H9 (cell line): ENCODE data around the gene CELF6. TPM values are rescaled to one million over a fixed set of nuclear protein-coding genes. Genes with fewer than 3 reads are reported as not detected.

Source experiments
- DNase-seq: peaks from one replicate; pipeline ENCODE4 v3.0.0-alpha.2; 2017
- H2AFZ ChIP-seq: one replicate; pipeline ENCODE4 v1.6.1; 2013; ENCODE audit warnings: mild to moderate bottlenecking, low read length, control low read depth, moderate library complexity
- H2AK5ac ChIP-seq: 2 replicates; pipeline ENCODE4 v1.6.1; 2013; ENCODE audit warnings: low read length, control low read depth, mixed read lengths; ENCODE audit not compliant: insufficient read length
- H2BK120ac ChIP-seq: one replicate; pipeline ENCODE4 v1.6.1; 2013; ENCODE audit warnings: low read depth, mild to moderate bottlenecking, low read length, control low read depth, inconsistent platforms; ENCODE audit not compliant: poor library complexity, severe bottlenecking
- H2BK12ac ChIP-seq: 2 replicates; pipeline ENCODE4 v1.6.1; 2013; ENCODE audit warnings: low read length, control low read depth, mixed read lengths, low read depth; ENCODE audit not compliant: insufficient read length
- H2BK15ac ChIP-seq: 2 replicates; pipeline ENCODE4 v1.6.1; 2013; ENCODE audit warnings: low read depth, low read length, control low read depth
- H2BK20ac ChIP-seq: one replicate; pipeline ENCODE4 v1.6.1; 2013; ENCODE audit warnings: low read depth, mild to moderate bottlenecking, low read length, control low read depth, inconsistent platforms; ENCODE audit not compliant: poor library complexity, severe bottlenecking
- H2BK5ac ChIP-seq: 2 replicates; pipeline ENCODE4 v1.6.1; 2013; ENCODE audit warnings: low read length, control low read depth, mixed read lengths; ENCODE audit not compliant: insufficient read length
- H3K14ac ChIP-seq: 2 replicates; pipeline ENCODE4 v1.6.1; 2013; ENCODE audit warnings: low read length, control low read depth; ENCODE audit not compliant: insufficient read depth
- H3K18ac ChIP-seq: 2 replicates; pipeline ENCODE4 v1.6.1; 2013; ENCODE audit warnings: low read depth, mild to moderate bottlenecking, mixed read lengths, low read length, control low read depth; ENCODE audit not compliant: insufficient read length
- H3K23ac ChIP-seq: 2 replicates; pipeline ENCODE4 v1.6.1; 2013; ENCODE audit warnings: low read length, control low read depth, mixed read lengths, low read depth; ENCODE audit not compliant: insufficient read length
- H3K23me2 ChIP-seq: 2 replicates; pipeline ENCODE4 v1.6.1; 2013; ENCODE audit warnings: low read depth, mild to moderate bottlenecking, mixed read lengths, low read length, control low read depth; ENCODE audit not compliant: insufficient read length, poor library complexity, severe bottlenecking
- H3K27ac ChIP-seq: 2 replicates; pipeline ENCODE4 v1.5.1; 2013; ENCODE audit warnings: low read length, control low read depth, mixed read lengths, low read depth; ENCODE audit not compliant: insufficient read length
- H3K27me3 ChIP-seq: 2 replicates; pipeline ENCODE4 v1.6.1; 2013; ENCODE audit warnings: low read length, control low read depth, inconsistent platforms; ENCODE audit not compliant: insufficient read depth
- H3K4ac ChIP-seq: 2 replicates; pipeline ENCODE4 v1.6.1; 2013; ENCODE audit warnings: low read depth, mild to moderate bottlenecking, control low read depth, inconsistent platforms, low read length, moderate library complexity
- H3K4me1 ChIP-seq: 2 replicates; pipeline ENCODE4 v1.6.1; 2013; ENCODE audit warnings: low read length, control low read depth, inconsistent platforms; ENCODE audit not compliant: insufficient read depth
- H3K4me2 ChIP-seq: 2 replicates; pipeline ENCODE4 v1.6.1; 2013; ENCODE audit warnings: low read length, control low read depth, mixed read lengths; ENCODE audit not compliant: insufficient read length, insufficient read depth
- H3K56ac ChIP-seq: 2 replicates; pipeline ENCODE4 v1.6.1; 2013; ENCODE audit warnings: low read depth, mild to moderate bottlenecking, mixed read lengths, low read length, control low read depth; ENCODE audit not compliant: insufficient read length
- H3K79me1 ChIP-seq: 2 replicates; pipeline ENCODE4 v1.6.1; 2013; ENCODE audit warnings: low read depth, mild to moderate bottlenecking, moderate library complexity, low read length, control low read depth, inconsistent platforms; ENCODE audit not compliant: insufficient read depth, poor library complexity, severe bottlenecking
- H3K79me2 ChIP-seq: 2 replicates; pipeline ENCODE4 v1.6.1; 2013; ENCODE audit warnings: low read length, control low read depth, inconsistent platforms; ENCODE audit not compliant: insufficient read depth
- H3K9ac ChIP-seq: 2 replicates; pipeline ENCODE4 v1.6.1; 2013; ENCODE audit warnings: low read length, control low read depth, mixed read lengths; ENCODE audit not compliant: insufficient read length; ENCODE audit errors: extremely low read depth
- H3K9me3 ChIP-seq: one replicate; pipeline ENCODE4 v1.6.1; 2013; ENCODE audit warnings: low read depth, low read length, inconsistent platforms; ENCODE audit not compliant: control insufficient read depth
- H3T11ph ChIP-seq: one replicate; pipeline ENCODE4 v1.6.1; 2013; ENCODE audit warnings: mild to moderate bottlenecking, low read length, control low read depth, inconsistent platforms
- H4K20me1 ChIP-seq: one replicate; pipeline ENCODE4 v1.6.1; 2013; ENCODE audit not compliant: control insufficient read depth, insufficient read length, insufficient read depth
- H4K5ac ChIP-seq: 2 replicates; pipeline ENCODE4 v1.6.1; 2013; ENCODE audit warnings: low read depth, mild to moderate bottlenecking, mixed read lengths, low read length, control low read depth; ENCODE audit not compliant: insufficient read length
- H4K8ac ChIP-seq: replicated peaks from 2 replicates; pipeline ENCODE4 v1.6.1; 2013; ENCODE audit warnings: low read length, control low read depth, mixed read lengths, low read depth; ENCODE audit not compliant: insufficient read length
- H4K91ac ChIP-seq: 2 replicates; pipeline ENCODE4 v1.6.1; 2013; ENCODE audit warnings: low read depth, mild to moderate bottlenecking, moderate library complexity, mixed read lengths, low read length, control low read depth; ENCODE audit not compliant: insufficient read length
- H3K27ac Mint-ChIP-seq, 3 experiments: 2 replicates in 2 of 3; 3 replicates in 1 of 3; pipeline ENCODE4 v1.8.0; 2020 to 2021; ENCODE audit warnings: mixed read lengths in 3 of 3, mild to moderate bottlenecking in 1 of 3, moderate library complexity in 1 of 3
- H3K27me3 Mint-ChIP-seq: 2 replicates; pipeline ENCODE4 v1.8.0; 2021; ENCODE audit warnings: low read depth, mild to moderate bottlenecking, moderate library complexity, mixed read lengths
- H3K36me3 Mint-ChIP-seq, 3 experiments: 2 replicates in 2 of 3; 3 replicates in 1 of 3; pipeline ENCODE4 v1.8.0; 2020 to 2021; ENCODE audit warnings: low read depth in 3 of 3, mixed read lengths in 3 of 3; ENCODE audit not compliant: insufficient read depth in 1 of 3
- H3K4me1 Mint-ChIP-seq, 2 experiments: 2 replicates each; pipeline ENCODE4 v1.8.0; 2020; ENCODE audit warnings: mixed read lengths in 2 of 2
- H3K4me3 Mint-ChIP-seq, 2 experiments: 2 replicates in 1 of 2; 3 replicates in 1 of 2; pipeline ENCODE4 v1.8.0; 2020 to 2021; ENCODE audit warnings: mild to moderate bottlenecking in 2 of 2, mixed read lengths in 2 of 2, moderate library complexity in 1 of 2
- H3K9me3 Mint-ChIP-seq, 2 experiments: 2 replicates in 1 of 2; 3 replicates in 1 of 2; pipeline ENCODE4 v1.8.0; 2020; ENCODE audit warnings: mild to moderate bottlenecking in 2 of 2, mixed read lengths in 2 of 2, moderate library complexity in 1 of 2
- CTCF ChIP-seq: fragments of 200-600 bp; sonication (generic); conservative IDR thresholded peaks from 3 replicates; pipeline ENCODE4 v1.8.0; 2021; ENCODE audit warnings: antibody characterized with exemption, mild to moderate bottlenecking
- WGBS: extraction: QIAGEN DNeasy Blood & Tissue Kit; methylation state at CpG from one replicate; pipeline ENCODE4 v1.1.7; 2013; ENCODE audit warnings: missing lambda C conversion rate, low lambda C conversion rate, mixed read lengths; ENCODE audit not compliant: insufficient read length; ENCODE audit errors: extremely low coverage; 5-methylcytosine and 5-hydroxymethylcytosine counted together
- total RNA-seq: library from RNA; stranded (reverse); gene quantifications from 2 replicates; pipeline ENCODE4 v1.2.1, GENCODE V29; 2021

CELF6 gene
- total RNA-seq, 1 experiment from 2014 or later = 0.13 TPM

- Histone ChIP-seq H3K14ac (no peak overlapping the region), H3K9ac (no peak overlapping the region), H3K27me3 (no peaks in the 10 kb centered on the region), H3K79me1 (no peaks in the 10 kb centered on the region), H3T11ph (no peak overlapping the region), H3K23me2 (no peaks in the 10 kb centered on the region), H3K9me3 (no peaks in the 10 kb centered on the region), H4K91ac (no peak overlapping the region), H2BK120ac (no peak overlapping the region), H3K56ac (no peak overlapping the region), H3K4me1 (no peaks in the 10 kb centered on the region), H3K23ac (no peak overlapping the region), H2BK15ac (no peak overlapping the region), H3K79me2 (no peaks in the 10 kb centered on the region), H3K4me2 (no peak overlapping the region), H4K20me1 (no peaks in the 10 kb centered on the region), H3K18ac (no peak overlapping the region), H4K8ac (no peak overlapping the region), H2BK12ac (no peak overlapping the region), H2BK20ac (no peak overlapping the region), H4K5ac (no peak overlapping the region), H2BK5ac (no peak overlapping the region), H3K4ac (no peak overlapping the region), H2AFZ (no peak overlapping the region), H3K27ac (no peak overlapping the region), H2AK5ac (no peak overlapping the region)
- Mint-ChIP-seq H3K9me3 (no peaks in the 10 kb centered on the region), H3K27me3 (no peaks in the 10 kb centered on the region), H3K4me3 (no peak overlapping the region), H3K27ac (no peak overlapping the region), H3K4me1 (peaks cover 7 to 10% of the 10 kb centered on the region in 2 experiments), H3K36me3 (peaks cover 7 to 42% (median 24%) of the 10 kb centered on the region in 3 experiments; a peak in 6 of 7 replicates)
- no peak for DNase-seq
- WGBS = no CpG with 5 or more reads among the region's 1 CpG
- TF ChIP-seq CTCF = no peak
Measured at GRCh38 chr15:72344602-72345001, 24.6 kb upstream of the CELF6 start.
